ENCODE data around the gene METRNL.

Gene METRNL

GRCh38 chr17:83086907-83087787 lies 7.7 kb downstream of the METRNL start:
- no peaks in the 10 kb centered on the region for H3K9me3 ChIP-seq (ENCODE audit: control insufficient read depth, insufficient read depth, low read length)
- H3K36me3 ChIP-seq (ENCODE audit: control insufficient read depth, low read length): peaks cover 39% of the 10 kb centered on the region
- H3K4me2 ChIP-seq (ENCODE audit: low read length): no peak overlapping the region
- H3K9me2 ChIP-seq (replicated peaks; ENCODE audit: control insufficient read depth, low read length): no peaks in the 10 kb centered on the region
- H3K27ac ChIP-seq (ENCODE audit: low read depth, low read length): no peak overlapping the region
- peaks cover 17% of the 10 kb centered on the region for H3K4me1 ChIP-seq (ENCODE audit: control insufficient read depth, low read length)
- no peak overlapping the region for H3K4me3 ChIP-seq (ENCODE audit: low read length)
- peaks cover 10% of the 10 kb centered on the region for H4K20me1 ChIP-seq (ENCODE audit: control insufficient read depth, insufficient read depth, low read depth, low read length)
- peaks cover 5% of the 10 kb centered on the region; the same call in 1 of the 2 replicates for H3F3A ChIP-seq (ENCODE audit: control insufficient read depth, insufficient read depth)
- peaks cover 90% of the 10 kb centered on the region for H3K79me2 ChIP-seq (ENCODE audit: control insufficient read depth, low read length)
- H3K27me3 ChIP-seq (ENCODE audit: control insufficient read depth, low read length): no peaks in the 10 kb centered on the region
- TF ChIP-seq EZH2phosphoT487 (IDR thresholded peaks at IDR 0.05; ENCODE audit: borderline replicate concordance, low read length) (no peak), CTCF (IDR thresholded peaks at IDR 0.05; ENCODE audit: low read depth, low read length, poor library complexity, severe bottlenecking) (no peak)

GRCh38 chr17:83087788-83088360 lies 8.5 kb downstream of the METRNL start:
- H3F3A ChIP-seq (ENCODE audit: control insufficient read depth, insufficient read depth): no peaks in the 10 kb centered on the region; the same call in 1 of the 2 replicates
- H3K79me2 ChIP-seq (ENCODE audit: control insufficient read depth, low read length): peaks cover 83% of the 10 kb centered on the region
- no peak overlapping the region for H3K4me3 ChIP-seq (ENCODE audit: low read length)
- TF ChIP-seq EZH2phosphoT487 (IDR thresholded peaks at IDR 0.05; ENCODE audit: borderline replicate concordance, low read length) (no peak), CTCF (IDR thresholded peaks at IDR 0.05; ENCODE audit: low read depth, low read length, poor library complexity, severe bottlenecking) (no peak)
- H3K4me2 ChIP-seq (ENCODE audit: low read length): no peak overlapping the region
- peaks cover 6% of the 10 kb centered on the region; the same call in 1 of the 2 replicates for H4K20me1 ChIP-seq (ENCODE audit: control insufficient read depth, insufficient read depth, low read depth, low read length)
- no peaks in the 10 kb centered on the region for H3K9me2 ChIP-seq (replicated peaks; ENCODE audit: control insufficient read depth, low read length)
- H3K27ac ChIP-seq (ENCODE audit: low read depth, low read length): no peak overlapping the region
- H3K9me3 ChIP-seq (ENCODE audit: control insufficient read depth, insufficient read depth, low read length): no peaks in the 10 kb centered on the region
- peaks cover 33% of the 10 kb centered on the region for H3K36me3 ChIP-seq (ENCODE audit: control insufficient read depth, low read length)
- peaks cover 10% of the 10 kb centered on the region for H3K4me1 ChIP-seq (ENCODE audit: control insufficient read depth, low read length)
- no peaks in the 10 kb centered on the region for H3K27me3 ChIP-seq (ENCODE audit: control insufficient read depth, low read length)

GRCh38 chr17:83088451-83088850 lies 9.0 kb downstream of the METRNL start:
- no peak for TF ChIP-seq EZH2phosphoT487 (IDR thresholded peaks at IDR 0.05; ENCODE audit: borderline replicate concordance, low read length)
- TF ChIP-seq CTCF (IDR thresholded peaks at IDR 0.05; ENCODE audit: low read depth, low read length, poor library complexity, severe bottlenecking): no peak
- no peaks in the 10 kb centered on the region for H3K9me3 ChIP-seq (ENCODE audit: control insufficient read depth, insufficient read depth, low read length)
- H3K27me3 ChIP-seq (ENCODE audit: control insufficient read depth, low read length): no peaks in the 10 kb centered on the region
- no peaks in the 10 kb centered on the region; the same call in 1 of the 2 replicates for H3F3A ChIP-seq (ENCODE audit: control insufficient read depth, insufficient read depth)
- no peaks in the 10 kb centered on the region for H3K9me2 ChIP-seq (replicated peaks; ENCODE audit: control insufficient read depth, low read length)
- peaks cover 4% of the 10 kb centered on the region for H3K4me1 ChIP-seq (ENCODE audit: control insufficient read depth, low read length)
- no peak overlapping the region for H3K4me3 ChIP-seq (ENCODE audit: low read length)
- no peak overlapping the region for H3K27ac ChIP-seq (ENCODE audit: low read depth, low read length)
- H4K20me1 ChIP-seq (ENCODE audit: control insufficient read depth, insufficient read depth, low read depth, low read length): peaks cover 6% of the 10 kb centered on the region; the same call in 1 of the 2 replicates
- peaks cover 77% of the 10 kb centered on the region for H3K79me2 ChIP-seq (ENCODE audit: control insufficient read depth, low read length)
- H3K36me3 ChIP-seq (ENCODE audit: control insufficient read depth, low read length): peaks cover 29% of the 10 kb centered on the region
- H3K4me2 ChIP-seq (ENCODE audit: low read length): no peak overlapping the region
